ENCODE data around the gene FSIP1.

GRCh38 chr15:39788108-39788507 lies 5.5 kb upstream of the FSIP1 start:
- TF ChIP-seq POLR2A (IDR thresholded peaks at IDR 0.05) (no peak), EP300 (IDR thresholded peaks at IDR 0.05; ENCODE audit: low read depth) (no peak), POLR2AphosphoS5 (IDR thresholded peaks at IDR 0.05) (no peak)
- TF ChIP-seq, protein P1, sequence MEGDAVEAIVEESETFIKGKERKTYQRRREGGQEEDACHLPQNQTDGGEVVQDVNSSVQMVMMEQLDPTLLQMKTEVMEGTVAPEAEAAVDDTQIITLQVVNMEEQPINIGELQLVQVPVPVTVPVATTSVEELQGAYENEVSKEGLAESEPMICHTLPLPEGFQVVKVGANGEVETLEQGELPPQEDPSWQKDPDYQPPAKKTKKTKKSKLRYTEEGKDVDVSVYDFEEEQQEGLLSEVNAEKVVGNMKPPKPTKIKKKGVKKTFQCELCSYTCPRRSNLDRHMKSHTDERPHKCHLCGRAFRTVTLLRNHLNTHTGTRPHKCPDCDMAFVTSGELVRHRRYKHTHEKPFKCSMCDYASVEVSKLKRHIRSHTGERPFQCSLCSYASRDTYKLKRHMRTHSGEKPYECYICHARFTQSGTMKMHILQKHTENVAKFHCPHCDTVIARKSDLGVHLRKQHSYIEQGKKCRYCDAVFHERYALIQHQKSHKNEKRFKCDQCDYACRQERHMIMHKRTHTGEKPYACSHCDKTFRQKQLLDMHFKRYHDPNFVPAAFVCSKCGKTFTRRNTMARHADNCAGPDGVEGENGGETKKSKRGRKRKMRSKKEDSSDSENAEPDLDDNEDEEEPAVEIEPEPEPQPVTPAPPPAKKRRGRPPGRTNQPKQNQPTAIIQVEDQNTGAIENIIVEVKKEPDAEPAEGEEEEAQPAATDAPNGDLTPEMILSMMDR (IDR thresholded peaks at IDR 0.05): no peak
